ENCODE measurements around the gene KCNK13. TPM values are rescaled to one million over a fixed set of nuclear protein-coding genes. Genes with fewer than 3 reads are reported as not detected.

Gene KCNK13
- total RNA-seq, 4 donors from 2014 or later: 0.10 to 0.81 (median 0.19) TPM; not detected in 1

- Histone ChIP-seq H3K4me1 (no peaks in the 10 kb centered on the region), H3K27me3 (no peaks in the 10 kb centered on the region), H3K4me3 (no peak overlapping the region), H3K9me3 (no peaks in the 10 kb centered on the region), H3K36me3 (no peaks in the 10 kb centered on the region), H3K27ac (no peak overlapping the region)
- no peak for ATAC-seq
- WGBS, 2 donors (ENCODE audit: low coverage in 1 of 2): 49 to 72% methylated on average over 9 of the region's 23 CpGs
- no peak for TF ChIP-seq CTCF (IDR thresholded peaks at IDR 0.05)
- no peak for TF ChIP-seq POLR2A (IDR thresholded peaks at IDR 0.05)
- TF ChIP-seq EP300 (IDR thresholded peaks at IDR 0.05): no peak
- TF ChIP-seq POLR2AphosphoS5 (IDR thresholded peaks at IDR 0.05): no peak
Measured at GRCh38 chr14:90184571-90185266, 122.9 kb downstream of the KCNK13 start.

GRCh38 chr14:90188588-90188987, 126.8 kb downstream of the KCNK13 start:
- 66 to 88% methylated on average over 1 to 2 of the region's 2 CpGs for WGBS, 2 donors (ENCODE audit: low coverage in 1 of 2)
- Histone ChIP-seq H3K4me1 (no peaks in the 10 kb centered on the region), H3K4me3 (no peak overlapping the region), H3K9me3 (no peaks in the 10 kb centered on the region), H3K27ac (no peak overlapping the region), H3K36me3 (no peaks in the 10 kb centered on the region), H3K27me3 (peaks cover 5% of the 10 kb centered on the region)
- ATAC-seq: no peak
- TF ChIP-seq CTCF (IDR thresholded peaks at IDR 0.05): no peak
- TF ChIP-seq POLR2AphosphoS5 (IDR thresholded peaks at IDR 0.05): no peak
- no peak for TF ChIP-seq POLR2A (IDR thresholded peaks at IDR 0.05)
- TF ChIP-seq EP300 (IDR thresholded peaks at IDR 0.05): no peak

- 83 to 93% methylated on average over 4 of the region's 5 CpGs for WGBS, 2 donors (ENCODE audit: low coverage in 1 of 2)
Measured at GRCh38 chr14:90191154-90191553, 129.4 kb downstream of the KCNK13 start.

GRCh38 chr14:90191585-90191984, 129.8 kb downstream of the KCNK13 start:
- no peak overlapping the region for H3K27ac ChIP-seq
- no peaks in the 10 kb centered on the region for H3K4me1 ChIP-seq
- no peaks in the 10 kb centered on the region for H3K9me3 ChIP-seq
- 76 to 80% methylated on average over 1 to 3 of the region's 7 CpGs for WGBS, 2 donors (ENCODE audit: low coverage in 1 of 2)
- no peak overlapping the region for H3K4me3 ChIP-seq
- no peaks in the 10 kb centered on the region for H3K36me3 ChIP-seq
- H3K27me3 ChIP-seq: peaks cover 17% of the 10 kb centered on the region
- no peak for TF ChIP-seq POLR2A (IDR thresholded peaks at IDR 0.05)
- no peak for TF ChIP-seq EP300 (IDR thresholded peaks at IDR 0.05)
- TF ChIP-seq CTCF (IDR thresholded peaks at IDR 0.05): no peak
- no peak for TF ChIP-seq POLR2AphosphoS5 (IDR thresholded peaks at IDR 0.05)
- ATAC-seq: no peak

More at GRCh38 chr14:90191154-90191553, 129.4 kb downstream of the KCNK13 start:
- no peak overlapping the region for H3K27ac ChIP-seq
- TF ChIP-seq CTCF (IDR thresholded peaks at IDR 0.05) (no peak), EP300 (IDR thresholded peaks at IDR 0.05) (no peak), POLR2A (IDR thresholded peaks at IDR 0.05) (no peak), POLR2AphosphoS5 (IDR thresholded peaks at IDR 0.05) (no peak)
- no peaks in the 10 kb centered on the region for H3K9me3 ChIP-seq
- H3K4me3 ChIP-seq: no peak overlapping the region
- ATAC-seq: no peak
- no peaks in the 10 kb centered on the region for H3K36me3 ChIP-seq
- peaks cover 17% of the 10 kb centered on the region for H3K27me3 ChIP-seq
- no peaks in the 10 kb centered on the region for H3K4me1 ChIP-seq

GRCh38 chr14:90193925-90194324, 132.1 kb downstream of the KCNK13 start:
- TF ChIP-seq POLR2A (IDR thresholded peaks at IDR 0.05) (no peak), CTCF (IDR thresholded peaks at IDR 0.05) (no peak)
- ATAC-seq: no peak
- no peak overlapping the region for H3K4me3 ChIP-seq
- WGBS, 2 donors (ENCODE audit: low coverage in 1 of 2): 44% methylated on average over 5 of the region's 9 CpGs; no CpG with 5 or more reads in 1 of the 2 donors
- H3K4me1 ChIP-seq: no peaks in the 10 kb centered on the region
- no peak overlapping the region for H3K27ac ChIP-seq
- H3K27me3 ChIP-seq: peaks cover 31% of the 10 kb centered on the region
- H3K36me3 ChIP-seq: no peaks in the 10 kb centered on the region
- no peaks in the 10 kb centered on the region for H3K9me3 ChIP-seq

Data from gastroesophageal sphincter (tissue), 4 donors.